ENCODE data around the gene TSPAN13.

Gene TSPAN13

DNA sequence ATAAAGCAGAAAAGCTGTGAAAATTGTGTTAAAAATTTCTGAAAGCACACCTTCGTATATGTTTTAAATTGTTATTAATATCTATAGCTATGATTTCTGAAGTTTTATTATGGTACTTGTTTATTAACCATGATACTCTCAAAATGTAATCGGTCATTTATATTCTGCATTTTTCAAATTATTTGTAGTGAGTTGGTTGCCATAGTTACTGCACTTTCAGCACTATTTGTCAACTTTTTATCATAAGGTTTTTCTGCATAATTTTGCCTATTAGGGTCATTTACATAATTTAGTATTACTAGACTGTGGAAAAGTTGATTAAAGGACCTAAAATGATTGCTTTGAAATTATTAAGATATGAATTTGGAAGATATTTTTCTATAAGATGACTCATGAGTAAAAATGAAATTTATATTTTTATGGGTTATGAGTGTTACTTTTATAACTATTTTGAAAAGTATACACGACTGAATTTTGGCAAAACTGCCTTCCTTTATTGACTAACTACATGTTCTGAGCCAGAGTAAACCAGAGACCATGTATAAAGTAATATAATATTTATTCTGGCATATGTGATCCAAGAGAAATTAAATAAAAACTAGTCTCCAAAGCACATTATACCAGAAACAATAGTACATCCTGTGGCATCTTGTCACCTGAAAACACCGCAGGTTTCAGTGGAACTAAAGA, 59.1 kb downstream of the TSPAN13 start:
- DNase-seq (ENCODE audit: low read depth): no peak

DNA sequence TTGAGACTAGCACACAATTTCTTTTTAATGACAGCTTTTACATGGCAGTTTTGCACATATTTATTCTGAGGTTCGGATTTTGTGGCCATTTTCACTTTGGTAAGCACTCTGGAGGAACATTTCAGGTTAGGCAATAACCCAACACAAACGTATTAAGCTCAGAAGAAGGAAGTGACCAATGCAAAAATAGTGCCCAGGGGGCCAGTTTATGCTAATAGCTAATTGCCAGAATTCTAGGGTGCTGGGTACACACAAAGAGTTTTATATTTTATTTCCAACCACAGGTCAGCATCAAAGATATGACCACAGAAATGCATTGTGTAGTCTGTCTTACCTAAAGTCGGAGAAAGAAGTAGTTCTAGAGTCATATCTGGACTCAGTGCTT, 59.7 kb downstream of the TSPAN13 start:
- DNase-seq (ENCODE audit: low read depth): no peak

DNA sequence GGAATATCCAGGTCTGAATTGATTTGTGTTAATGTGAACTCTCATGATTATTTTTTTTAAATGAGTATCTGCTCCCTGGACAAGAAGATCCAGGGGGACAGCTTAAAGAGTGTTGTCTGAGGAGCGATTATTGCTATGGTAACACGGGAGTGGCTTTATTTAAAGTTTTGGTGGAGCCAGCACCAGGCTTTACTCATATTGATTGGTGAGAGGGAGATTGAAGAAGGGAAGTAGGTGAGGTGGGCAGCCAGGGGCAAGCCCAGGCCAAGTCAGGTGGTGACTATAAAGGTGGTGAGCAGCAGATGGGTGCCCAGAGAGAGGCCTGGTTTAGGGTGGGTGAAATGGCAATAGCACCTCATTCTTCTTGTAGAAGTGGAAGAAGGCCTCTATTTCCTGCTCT, 61.4 kb downstream of the TSPAN13 start:
- no peak for DNase-seq (ENCODE audit: low read depth)

DNA sequence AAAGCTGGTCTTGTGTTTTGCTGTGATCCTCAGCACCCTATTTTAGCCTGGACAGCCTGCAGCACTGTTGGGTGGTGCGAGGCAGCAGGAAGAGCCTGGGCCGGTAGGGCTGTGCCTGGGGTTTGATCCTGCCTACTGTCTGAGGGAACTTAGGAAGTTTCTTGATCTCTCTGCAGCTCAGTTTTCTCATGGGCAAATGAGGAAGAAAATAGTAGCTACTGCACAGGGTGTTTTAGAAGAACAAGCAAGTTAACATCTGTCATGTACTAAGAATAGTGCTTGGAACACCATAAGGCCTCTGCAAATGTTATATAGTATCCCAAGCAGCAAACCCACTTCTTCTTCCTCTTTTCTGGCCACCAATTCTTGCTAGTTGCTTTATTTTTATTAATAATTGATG, 63.3 kb downstream of the TSPAN13 start:
- DNase-seq (ENCODE audit: low read depth): no peak

DNA sequence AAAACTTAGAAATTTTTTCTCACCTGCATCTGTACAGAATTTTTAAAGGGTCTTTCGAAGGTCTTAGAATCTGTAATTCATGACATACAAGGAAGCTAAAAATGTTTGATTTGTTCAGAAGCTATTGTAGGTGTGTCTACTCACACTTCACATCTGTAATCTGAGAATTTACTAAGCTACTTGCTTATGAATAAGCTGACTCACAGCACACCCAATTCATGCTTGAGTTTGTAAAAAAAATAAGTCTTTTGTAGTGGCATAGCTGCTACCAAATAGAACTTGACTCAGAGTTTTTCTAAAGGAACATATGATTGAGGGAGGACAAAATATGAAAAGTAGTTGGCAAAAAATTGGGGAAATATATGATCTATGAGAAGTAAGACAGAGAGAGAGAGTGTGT, 64.0 kb downstream of the TSPAN13 start:
- DNase-seq (ENCODE audit: low read depth): no peak

DNA sequence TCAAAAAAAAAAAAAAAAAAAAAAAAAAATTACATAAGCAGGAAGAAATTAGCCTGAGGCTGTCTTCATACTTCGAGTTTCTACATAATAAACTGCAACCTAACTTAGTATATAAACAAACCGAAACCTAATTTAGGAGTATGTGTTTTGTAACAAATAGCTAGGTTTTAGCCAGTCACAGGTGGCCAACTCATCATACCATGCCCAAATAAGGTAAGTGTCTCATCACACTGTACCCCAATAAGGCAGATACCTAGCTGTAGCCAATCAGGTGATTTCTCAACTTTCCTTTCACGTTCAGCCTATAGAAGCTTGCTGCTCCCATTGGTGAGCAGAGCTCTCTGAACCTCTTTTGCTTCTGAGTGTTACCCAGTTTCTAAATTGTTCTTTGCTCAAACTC, 65.2 kb downstream of the TSPAN13 start:
- DNase-seq (ENCODE audit: low read depth): no peak

DNA sequence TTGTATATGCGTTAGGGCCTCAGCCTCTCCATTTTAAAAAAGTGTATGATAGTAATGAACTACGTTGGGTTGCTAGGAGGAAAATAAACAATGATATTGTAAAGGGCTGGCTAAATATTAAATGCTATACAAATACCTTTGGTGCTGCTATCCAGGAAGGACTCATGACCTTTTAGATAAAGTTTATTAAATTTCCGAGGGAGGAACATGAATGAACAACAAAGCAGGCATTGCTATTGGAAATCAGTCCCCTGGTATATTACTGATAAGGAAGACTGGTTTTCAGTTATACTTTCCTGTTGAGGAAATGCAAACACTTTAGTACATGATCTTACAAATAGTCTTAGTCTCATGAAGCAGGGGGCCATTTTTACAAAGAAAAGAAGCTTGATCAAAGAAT, 68.5 kb downstream of the TSPAN13 start:
- DNase-seq (ENCODE audit: low read depth): no peak

DNA sequence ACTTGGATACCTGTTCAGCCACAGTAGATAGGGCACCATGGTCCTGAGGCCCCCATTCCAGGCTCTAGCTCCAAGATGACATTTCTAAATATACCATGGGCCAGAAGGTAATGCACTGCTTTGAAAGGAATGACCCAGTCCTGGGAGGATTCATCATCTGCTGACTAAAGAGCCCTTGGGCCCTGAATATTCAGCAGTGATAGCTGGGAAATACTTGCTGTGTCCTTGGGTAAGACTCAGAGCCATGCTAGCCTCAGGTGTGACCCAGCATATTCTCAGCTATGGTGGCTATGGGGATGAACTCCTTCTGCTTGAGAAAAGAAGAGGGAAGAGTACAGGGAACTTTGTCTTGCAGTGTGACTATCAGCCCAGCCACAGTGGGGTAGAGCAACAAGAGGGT, 72.5 kb downstream of the TSPAN13 start:
- no peak for DNase-seq (ENCODE audit: low read depth)

DNA sequence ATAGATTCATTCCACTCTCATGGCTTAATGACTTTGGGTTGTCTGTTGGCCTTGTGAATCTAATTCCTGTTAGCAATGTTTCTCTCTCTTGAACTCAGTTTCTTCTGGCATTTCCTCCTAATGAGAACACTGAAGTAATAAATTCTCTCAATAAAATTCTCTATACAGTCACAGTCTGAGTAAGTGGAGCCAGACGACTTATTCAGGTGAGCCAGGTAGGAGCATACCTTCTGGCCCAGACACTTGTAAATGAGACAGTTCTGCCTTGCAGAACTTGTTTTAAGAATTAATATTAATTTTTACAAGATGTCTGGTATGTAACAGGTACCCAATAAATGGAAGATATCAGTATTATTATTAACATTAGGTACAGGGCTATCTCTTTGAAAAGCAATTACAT, 79.8 kb downstream of the TSPAN13 start:
- DNase-seq (ENCODE audit: low read depth): no peak
